ENCODE data around the gene CCDC12. TPM values are rescaled to one million over a fixed set of nuclear protein-coding genes. Genes with fewer than 3 reads are reported as not detected.

CCDC12 gene
- total and polyA plus RNA-seq, 2 of the 13 experiments (the other 11 are each of a cell fraction or from before 2014, with no cell fraction given) = 30.1 to 49.5 TPM

GRCh38 chr3:46976326-46977190 is at the start of gene CCDC12 (continued):
- TF ChIP-seq PAXIP1 (CRISPR knock-in tag; conservative IDR thresholded peaks at IDR 0.05) (no peak), FOXA3 (CRISPR knock-in tag; IDR thresholded peaks at IDR 0.05) (no peak), RBM39 (IDR thresholded peaks at IDR 0.05; ENCODE audit: low read depth, low read length, poor library complexity, severe bottlenecking) (no peak), ATF7-NPFF (CRISPR knock-in tag; IDR thresholded peaks at IDR 0.05; ENCODE audit: low read depth) (0 out of 2 replicates have a peak, but pooled peaks have one; percentile 46), ZNF772 (CRISPR knock-in tag; IDR thresholded peaks at IDR 0.05) (peak; percentile 82), MIER2 (CRISPR knock-in tag; IDR thresholded peaks at IDR 0.05) (no peak), CERS6 (CRISPR knock-in tag; IDR thresholded peaks at IDR 0.05) (no peak), EP300 (IDR thresholded peaks at IDR 0.05; ENCODE audit: low read depth in 2 of 2, low read length in 2 of 2) (no peak), EP300 (CRISPR knock-in tag; IDR thresholded peaks at IDR 0.05; ENCODE audit: borderline replicate concordance) (peak; percentile 17; the same call in 1 of the 2 replicates), ZUFSP (CRISPR knock-in tag; IDR thresholded peaks at IDR 0.05; ENCODE audit: borderline replicate concordance) (no peak)
- TF ChIP-seq, protein P1, sequence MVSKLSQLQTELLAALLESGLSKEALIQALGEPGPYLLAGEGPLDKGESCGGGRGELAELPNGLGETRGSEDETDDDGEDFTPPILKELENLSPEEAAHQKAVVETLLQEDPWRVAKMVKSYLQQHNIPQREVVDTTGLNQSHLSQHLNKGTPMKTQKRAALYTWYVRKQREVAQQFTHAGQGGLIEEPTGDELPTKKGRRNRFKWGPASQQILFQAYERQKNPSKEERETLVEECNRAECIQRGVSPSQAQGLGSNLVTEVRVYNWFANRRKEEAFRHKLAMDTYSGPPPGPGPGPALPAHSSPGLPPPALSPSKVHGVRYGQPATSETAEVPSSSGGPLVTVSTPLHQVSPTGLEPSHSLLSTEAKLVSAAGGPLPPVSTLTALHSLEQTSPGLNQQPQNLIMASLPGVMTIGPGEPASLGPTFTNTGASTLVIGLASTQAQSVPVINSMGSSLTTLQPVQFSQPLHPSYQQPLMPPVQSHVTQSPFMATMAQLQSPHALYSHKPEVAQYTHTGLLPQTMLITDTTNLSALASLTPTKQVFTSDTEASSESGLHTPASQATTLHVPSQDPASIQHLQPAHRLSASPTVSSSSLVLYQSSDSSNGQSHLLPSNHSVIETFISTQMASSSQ (IDR thresholded peaks at IDR 0.05; ENCODE audit: low read depth) = 0 out of 2 replicates have a peak, but pooled peaks have one; percentile 8
- TF ChIP-seq, protein P1 (CRISPR knock-in tag; IDR thresholded peaks at IDR 0.05; ENCODE audit: borderline replicate concordance) = no peak
- TF ChIP-seq, protein P2, sequence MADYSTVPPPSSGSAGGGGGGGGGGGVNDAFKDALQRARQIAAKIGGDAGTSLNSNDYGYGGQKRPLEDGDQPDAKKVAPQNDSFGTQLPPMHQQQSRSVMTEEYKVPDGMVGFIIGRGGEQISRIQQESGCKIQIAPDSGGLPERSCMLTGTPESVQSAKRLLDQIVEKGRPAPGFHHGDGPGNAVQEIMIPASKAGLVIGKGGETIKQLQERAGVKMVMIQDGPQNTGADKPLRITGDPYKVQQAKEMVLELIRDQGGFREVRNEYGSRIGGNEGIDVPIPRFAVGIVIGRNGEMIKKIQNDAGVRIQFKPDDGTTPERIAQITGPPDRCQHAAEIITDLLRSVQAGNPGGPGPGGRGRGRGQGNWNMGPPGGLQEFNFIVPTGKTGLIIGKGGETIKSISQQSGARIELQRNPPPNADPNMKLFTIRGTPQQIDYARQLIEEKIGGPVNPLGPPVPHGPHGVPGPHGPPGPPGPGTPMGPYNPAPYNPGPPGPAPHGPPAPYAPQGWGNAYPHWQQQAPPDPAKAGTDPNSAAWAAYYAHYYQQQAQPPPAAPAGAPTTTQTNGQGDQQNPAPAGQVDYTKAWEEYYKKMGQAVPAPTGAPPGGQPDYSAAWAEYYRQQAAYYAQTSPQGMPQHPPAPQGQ (CRISPR knock-in tag; IDR thresholded peaks at IDR 0.05; ENCODE audit: borderline replicate concordance) = peak; percentile 45; the same call in 1 of the 2 replicates
